GM12878 (cell line): ENCODE measurements around the gene STK10. TPM values are rescaled to one million over a fixed set of nuclear protein-coding genes. Genes with fewer than 3 reads are reported as not detected.

ENCODE experiments used
- ATAC-seq: fragments of 200-7000 bp; cut with Tn5 transposase; 3 replicates; pipeline ENCODE4 v1.9.1; 2020; ENCODE audit warnings: mild to moderate bottlenecking, moderate library complexity
- BruUV-seq: library from RNA; stranded (reverse); fragments of 400-500 nt; replicated peaks from 2 replicates; lab custom pipeline; 2021; lab: Mats Ljungman, UMichigan
- CTCF ChIA-PET: fragments of 300-600 bp; sonication (Branson Sonifier 250); formaldehyde crosslinking; extraction: SDS; loops from one replicate; lab custom pipeline; 2021; ENCODE audit warnings: inconsistent platforms; lab: Yijun Ruan, JAX
- POLR2A ChIA-PET: fragments of 350-600 bp; formaldehyde crosslinking; extraction: SDS; loops from one replicate; lab custom pipeline; 2021; ENCODE audit warnings: inconsistent platforms; lab: Charles Lee
- RAD21 ChIA-PET: fragments of 300-600 bp; sonication (Branson Sonifier 250); formaldehyde crosslinking; loops from one replicate; lab custom pipeline; 2023; ENCODE audit warnings: antibody characterized with exemption; ENCODE audit not compliant: unreplicated experiment; lab: Charles Lee
- SMC1A ChIA-PET: fragments of 300-600 bp; sonication (Branson Sonifier 250); formaldehyde crosslinking; loops from one replicate; lab custom pipeline; 2023; ENCODE audit not compliant: unreplicated experiment, uncharacterized antibody; lab: Charles Lee
- DNase-seq: peaks from one replicate; pipeline ENCODE4 v3.0.0-alpha.2; 2011; ENCODE audit warnings: low read depth, low spot score
- FAIRE-seq: peaks from 3 replicates; lab custom pipeline; 2011; peaks lifted over from hg19 to GRCh38; lab: Jason Lieb, UNC
- H2AFZ ChIP-seq: 2 replicates; pipeline ENCODE4 v1.6.0; 2011; ENCODE audit warnings: low read depth, low read length, control low read depth; ENCODE audit not compliant: control insufficient read depth
- H3K27ac ChIP-seq: 2 replicates; pipeline ENCODE4 v1.5.1; 2011; ENCODE audit warnings: control low read depth; ENCODE audit not compliant: control insufficient read depth, insufficient read depth
- H3K27me3 ChIP-seq, 2 experiments: replicated peaks in 1 of 2; 2 replicates each; pipeline versions ENCODE4 v1.6.0 to v1.6.1; 2011; ENCODE audit warnings: low read length in 1 of 2; ENCODE audit not compliant: control insufficient read depth in 2 of 2, insufficient read depth in 2 of 2
- H3K36me3 ChIP-seq, 2 experiments: 2 replicates each; pipeline ENCODE4 v1.5.1; 2011; ENCODE audit warnings: low read length in 1 of 2; ENCODE audit not compliant: control insufficient read depth in 2 of 2, insufficient read depth in 2 of 2
- H3K4me1 ChIP-seq: 2 replicates; pipeline ENCODE4 v1.6.1; 2011; ENCODE audit warnings: mild to moderate bottlenecking, low read length, moderate library complexity, mixed read lengths; ENCODE audit not compliant: control insufficient read depth, insufficient read depth
- H3K4me2 ChIP-seq: 2 replicates; pipeline ENCODE4 v1.6.0; 2011; ENCODE audit warnings: control low read depth; ENCODE audit not compliant: control insufficient read depth, insufficient read depth
- H3K4me3 ChIP-seq: fragments of 200-600 bp; sonication (generic); 2 replicates; pipeline ENCODE4 v1.5.1; 2016
- H3K79me2 ChIP-seq: 2 replicates; pipeline ENCODE4 v1.6.0; 2011; ENCODE audit warnings: low read length; ENCODE audit not compliant: control insufficient read depth, insufficient read depth
- H3K9ac ChIP-seq: 2 replicates; pipeline ENCODE4 v1.8.0; 2011; ENCODE audit warnings: low read length, control low read depth, mixed read lengths; ENCODE audit not compliant: control insufficient read depth, insufficient read depth
- H3K9me3 ChIP-seq: replicated peaks from 3 replicates; pipeline ENCODE4 v1.5.1; 2011; ENCODE audit warnings: mild to moderate bottlenecking, low read length; ENCODE audit not compliant: control insufficient read depth, insufficient read depth
- H4K20me1 ChIP-seq: 2 replicates; pipeline ENCODE4 v1.6.0; 2011; ENCODE audit not compliant: control insufficient read depth, insufficient read depth
- ATF2 ChIP-seq: IDR thresholded peaks from 2 replicates; pipeline ENCODE4 v1.6.1; 2012; ENCODE audit warnings: low read length, inconsistent platforms
- BACH1 ChIP-seq: fragments of 450-650 bp; IDR thresholded peaks from 2 replicates; pipeline ENCODE4 v1.6.1; 2017; ENCODE audit warnings: mild to moderate bottlenecking, borderline replicate concordance
- CHD4 ChIP-seq: fragments of 200-600 bp; sonication (generic); IDR thresholded peaks from 2 replicates; pipeline ENCODE4 v1.6.1; 2016; ENCODE audit warnings: mild to moderate bottlenecking
- ETV6 ChIP-seq, 2 experiments: fragments of 450-650 bp in 1 of 2; IDR thresholded peaks in 1 of 2; conservative IDR thresholded peaks in 1 of 2; 2 replicates each; pipeline ENCODE4 v1.6.1; 2014; ENCODE audit warnings: antibody characterized with exemption in 1 of 2, borderline replicate concordance in 1 of 2, low read depth in 1 of 2, mild to moderate bottlenecking in 1 of 2, moderate library complexity in 1 of 2
- EZH2 ChIP-seq: IDR thresholded peaks from 2 replicates; pipeline ENCODE4 v1.6.1; 2012; ENCODE audit warnings: low read depth, mild to moderate bottlenecking, control low read depth, inconsistent platforms, low read length, borderline replicate concordance; ENCODE audit not compliant: control insufficient read depth
- FOXM1 ChIP-seq: IDR thresholded peaks from 2 replicates; pipeline ENCODE4 v1.6.1; 2012; ENCODE audit warnings: low read depth, mild to moderate bottlenecking, inconsistent platforms, low read length, moderate library complexity
- HCFC1 ChIP-seq: fragments of 150-350 bp; IDR thresholded peaks from 2 replicates; pipeline ENCODE4 v1.6.1; 2014; ENCODE audit warnings: low read length
- JUNB ChIP-seq: IDR thresholded peaks from 2 replicates; pipeline ENCODE4 v1.6.1; 2016; ENCODE audit warnings: antibody characterized with exemption, mild to moderate bottlenecking
- NFIC ChIP-seq: IDR thresholded peaks from 2 replicates; pipeline ENCODE4 v1.6.1; 2012; ENCODE audit warnings: low read depth, mild to moderate bottlenecking, inconsistent platforms, low read length, moderate library complexity
- NKRF ChIP-seq: fragments of 450-650 bp; conservative IDR thresholded peaks from 2 replicates; pipeline ENCODE4 v1.6.1; 2017; ENCODE audit warnings: mild to moderate bottlenecking, moderate library complexity
- NRF1 ChIP-seq: conservative IDR thresholded peaks from 2 replicates; pipeline ENCODE4 v1.6.1; 2011; ENCODE audit warnings: mild to moderate bottlenecking, low read depth, low read length, improper control_type of control experiment
- RAD51 ChIP-seq: fragments of 450-650 bp; IDR thresholded peaks from 2 replicates; pipeline ENCODE4 v1.6.1; 2016; ENCODE audit warnings: moderate library complexity, mild to moderate bottlenecking, inconsistent platforms
- SP1 ChIP-seq: IDR thresholded peaks from one replicate; pipeline ENCODE4 v1.6.1; 2011; ENCODE audit warnings: low read depth, low read length
- WGBS: methylation state at CpG from one replicate; pipeline ENCODE4 v1.1.6; 2016; ENCODE audit warnings: low lambda C conversion rate; ENCODE audit not compliant: insufficient replicate concordance, insufficient coverage; ENCODE audit errors: missing lambda C conversion rate; 5-methylcytosine and 5-hydroxymethylcytosine counted together
- in situ Hi-C: fragments of 300-500 bp; cut with MboI; formaldehyde crosslinking; loops from 9 replicates; pipeline ENCODE4 v1.14.3; 2018; ENCODE audit warnings: mixed read lengths
- intact Hi-C: fragments of 100-400 bp; cut with micrococcal nuclease; formaldehyde crosslinking; loops from one replicate; pipeline ENCODE4 v1.14.2; 2022; ENCODE audit not compliant: unreplicated experiment
- polyA plus RNA-seq, 11 experiments: library from polyadenylated mRNA; depleted of rRNA in 4 of 11; unstranded in 6 of 11; stranded (reverse) in 5 of 11; fragments of >200 nt; fragmentation: Nextera tagmentation in 4 of 11; fragmentation: Illumina TruSeq in 1 of 11; extraction: Ambion mirVana in 4 of 11; extraction: Trizol in 1 of 11; gene quantifications; 1 replicate in 1 of 11; 2 replicates in 10 of 11; pipeline versions ENCODE4 v1.2.1 to v1.2.3, GENCODE V29; 2011 to 2016; ENCODE audit warnings: inconsistent platforms in 2 of 11, missing spikeins in 2 of 11, low read depth in 1 of 11
- total RNA-seq, 4 experiments: library from RNA; depleted of rRNA in 3 of 4; stranded (reverse); fragments of >200 nt in 3 of 4; fragmentation: Illumina TruSeq in 1 of 4; extraction: Trizol in 1 of 4; gene quantifications; 2 replicates each; pipeline versions ENCODE4 v1.2.1 to v1.2.3, GENCODE V29; 2013 to 2021
- TF ChIP-seq, protein P1 (sequence below): IDR thresholded peaks from 2 replicates; pipeline ENCODE4 v1.6.1; 2011; ENCODE audit warnings: borderline replicate concordance, low read depth, mild to moderate bottlenecking, moderate library complexity, low read length; ENCODE audit not compliant: insufficient read depth, poor library complexity, severe bottlenecking

Gene STK10
- total and polyA plus RNA-seq, 10 of the 15 experiments (the other 5 are each of a cell fraction or from before 2014, with no cell fraction given): 14.2 to 96.4 (median 50.6) TPM

DNA sequence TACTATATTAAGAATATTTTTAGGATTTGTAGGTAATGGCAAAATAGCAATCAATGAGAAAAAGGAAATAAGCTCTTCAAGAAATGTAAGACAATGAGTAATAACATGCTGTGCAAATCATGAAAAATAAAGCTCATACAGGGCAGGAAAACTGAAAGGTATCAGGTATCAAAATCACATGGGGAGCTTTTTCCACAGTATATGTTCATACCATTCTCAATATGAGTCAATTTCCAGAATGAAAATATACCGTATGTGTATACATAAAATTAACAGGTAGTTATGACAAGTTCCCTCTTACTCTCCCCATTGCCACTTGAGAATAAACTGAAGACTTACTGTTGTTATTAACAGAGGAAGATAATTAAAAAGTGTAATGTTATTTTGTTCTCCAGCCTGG, 41.9 kb upstream of the STK10 start:
- no peak overlapping the region for H3K9ac ChIP-seq
- H4K20me1 ChIP-seq: no peaks in the 10 kb centered on the region
- peak overlapping the region; percentile 42 for H3K27ac ChIP-seq
- BruUV-seq: no TSS peak
- H2AFZ ChIP-seq: no peak overlapping the region
- RAD21 ChIA-PET: no interaction called here
- H3K4me3 ChIP-seq: no peak overlapping the region
- SMC1A ChIA-PET: interaction anchor here (0.6 to 2.2 kb wide), 7 partner anchors 10 to 53 kb away, joined by 3 to 9 read pairs (median 3); partner anchors contain the start of gene UBTD2
- TF ChIP-seq EZH2 (no peak), FOXM1 (0 out of 2 replicates have a peak, but pooled peaks have one; percentile 35), JUNB (peak; percentile 78), SP1 (no peak), CHD4 (no peak), NKRF (no peak), ATF2 (peak; percentile 65; the same call in 1 of the 2 replicates), NFIC (peak; percentile 62; the same call in 1 of the 2 replicates), BACH1 (no peak), NRF1 (no peak), ETV6 (conservative IDR thresholded peaks at IDR 0.05 in 1 of 2, IDR thresholded peaks at IDR 0.05 in 1 of 2; ENCODE audit: borderline replicate concordance in 1 of 2, low read depth in 1 of 2) (peak in 1 of 2 experiments; percentile 60; a peak in 1 of 4 replicates), HCFC1 (no peak), RAD51 (no peak)
- TF ChIP-seq, protein P1, sequence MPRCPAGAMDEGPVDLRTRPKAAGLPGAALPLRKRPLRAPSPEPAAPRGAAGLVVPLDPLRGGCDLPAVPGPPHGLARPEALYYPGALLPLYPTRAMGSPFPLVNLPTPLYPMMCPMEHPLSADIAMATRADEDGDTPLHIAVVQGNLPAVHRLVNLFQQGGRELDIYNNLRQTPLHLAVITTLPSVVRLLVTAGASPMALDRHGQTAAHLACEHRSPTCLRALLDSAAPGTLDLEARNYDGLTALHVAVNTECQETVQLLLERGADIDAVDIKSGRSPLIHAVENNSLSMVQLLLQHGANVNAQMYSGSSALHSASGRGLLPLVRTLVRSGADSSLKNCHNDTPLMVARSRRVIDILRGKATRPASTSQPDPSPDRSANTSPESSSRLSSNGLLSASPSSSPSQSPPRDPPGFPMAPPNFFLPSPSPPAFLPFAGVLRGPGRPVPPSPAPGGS: peak; percentile 43
- ATAC-seq (peak; percentile 52), FAIRE-seq (no peak), DNase-seq (peak; percentile 30)
- no peaks in the 10 kb centered on the region for H3K27me3 ChIP-seq
- peaks cover 18% of the 10 kb centered on the region for H3K4me1 ChIP-seq
- H3K4me2 ChIP-seq: no peak overlapping the region
- in situ Hi-C loops: no loop called here
- WGBS: 15% methylated on average over 1 of the region's 1 CpG
- peaks cover 10% of the 10 kb centered on the region for H3K79me2 ChIP-seq
- H3K36me3 ChIP-seq: peaks cover 1 to 13% of the 10 kb centered on the region in 2 experiments; a peak in 3 of 4 replicates
- CTCF ChIA-PET: interaction anchor here (0.6 to 1.6 kb wide), 3 partner anchors 12 to 170 kb away, joined by 4 to 5 read pairs (median 4); no protein-coding TSS in a partner anchor
- intact Hi-C loops: no loop called here
- H3K9me3 ChIP-seq: no peaks in the 10 kb centered on the region
- POLR2A ChIA-PET: no interaction called here
